Breast epithelium (tissue), 3 donors: ENCODE measurements around the gene AGBL3.
"Not testable (repeated sequence)": the region's sequence is repeated elsewhere in the genome, so short reads cannot be mapped to it uniquely, and the experiment has no call there.

ENCODE experiments used
- POLR2A ChIP-seq: fragments of 450-650 bp; IDR thresholded peaks from one replicate; pipeline ENCODE4 v1.6.1; 2016; ENCODE audit warnings: antibody characterized with exemption, mild to moderate bottlenecking, moderate library complexity
- POLR2AphosphoS5 ChIP-seq, 3 donors: sonication (generic); formaldehyde crosslinking; IDR thresholded peaks; one replicate each; pipeline ENCODE4 v1.6.1; 2017; ENCODE audit warnings: antibody characterized with exemption in 3 of 3
- TF ChIP-seq, protein P1 (sequence below), 3 donors: fragments of 450-650 bp; IDR thresholded peaks; one replicate each; pipeline ENCODE4 v1.5.1; 2016 to 2017; ENCODE audit warnings: antibody characterized with exemption in 3 of 3, mild to moderate bottlenecking in 3 of 3, moderate library complexity in 3 of 3

DNA sequence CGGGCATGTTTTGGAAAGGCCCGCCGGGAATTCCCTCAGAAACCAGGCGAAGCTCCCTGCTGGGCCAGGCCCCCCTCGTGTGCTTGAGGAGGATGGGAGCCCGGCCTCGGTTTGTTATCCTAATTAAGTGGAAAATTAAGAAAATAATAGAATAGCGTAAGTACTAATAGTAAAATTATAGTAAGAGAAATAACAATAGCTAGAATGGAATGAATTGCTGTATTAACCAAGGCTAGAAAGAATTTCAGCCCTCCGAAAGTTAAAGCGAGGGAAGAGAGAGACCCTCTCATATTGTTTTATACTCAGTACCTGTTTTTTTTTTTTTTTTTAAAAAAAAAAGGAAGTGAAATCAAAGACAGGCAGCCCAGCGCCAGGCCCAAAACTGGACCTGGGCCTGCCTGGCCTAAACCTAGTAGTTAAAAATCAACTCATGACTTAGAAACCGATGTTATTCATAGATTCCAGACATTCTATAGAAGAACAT, 184.7 kb downstream of the AGBL3 start:
- TF ChIP-seq, protein P1, sequence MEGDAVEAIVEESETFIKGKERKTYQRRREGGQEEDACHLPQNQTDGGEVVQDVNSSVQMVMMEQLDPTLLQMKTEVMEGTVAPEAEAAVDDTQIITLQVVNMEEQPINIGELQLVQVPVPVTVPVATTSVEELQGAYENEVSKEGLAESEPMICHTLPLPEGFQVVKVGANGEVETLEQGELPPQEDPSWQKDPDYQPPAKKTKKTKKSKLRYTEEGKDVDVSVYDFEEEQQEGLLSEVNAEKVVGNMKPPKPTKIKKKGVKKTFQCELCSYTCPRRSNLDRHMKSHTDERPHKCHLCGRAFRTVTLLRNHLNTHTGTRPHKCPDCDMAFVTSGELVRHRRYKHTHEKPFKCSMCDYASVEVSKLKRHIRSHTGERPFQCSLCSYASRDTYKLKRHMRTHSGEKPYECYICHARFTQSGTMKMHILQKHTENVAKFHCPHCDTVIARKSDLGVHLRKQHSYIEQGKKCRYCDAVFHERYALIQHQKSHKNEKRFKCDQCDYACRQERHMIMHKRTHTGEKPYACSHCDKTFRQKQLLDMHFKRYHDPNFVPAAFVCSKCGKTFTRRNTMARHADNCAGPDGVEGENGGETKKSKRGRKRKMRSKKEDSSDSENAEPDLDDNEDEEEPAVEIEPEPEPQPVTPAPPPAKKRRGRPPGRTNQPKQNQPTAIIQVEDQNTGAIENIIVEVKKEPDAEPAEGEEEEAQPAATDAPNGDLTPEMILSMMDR (IDR thresholded peaks at IDR 0.05), result not testable (repeated sequence)
- TF ChIP-seq POLR2A; POLR2AphosphoS5 (IDR thresholded peaks at IDR 0.05): not testable (repeated sequence)
